ENCODE results near the gene DNAH8. TPM values are rescaled to one million over a fixed set of nuclear protein-coding genes. Genes with fewer than 3 reads are reported as not detected.

Gene DNAH8
- total and polyA plus RNA-seq, 2 donors from 2014 or later, result 0.50 TPM; not detected in 1

- Histone ChIP-seq H3K9me3 (ENCODE audit: control insufficient read depth in 2 of 3, insufficient read depth in 1 of 3, low read length in 3 of 3) (no peaks in the 10 kb centered on the region), H3K36me3 (ENCODE audit: control insufficient read depth in 2 of 3, insufficient read depth in 3 of 3, low read length in 3 of 3) (no peaks in the 10 kb centered on the region)
- intact Hi-C loops (cut with DNase I), result no loop called here
These were observed 103.6 kb downstream of the DNAH8 start for GRCh38 chr6:38818691-38819090.

GRCh38 chr6:38822963-38823362 lies 107.9 kb downstream of the DNAH8 start:
- H3K9me3 ChIP-seq (ENCODE audit: control insufficient read depth in 2 of 3, insufficient read depth in 1 of 3, low read length in 3 of 3), result no peaks in the 10 kb centered on the region
- FAIRE-seq (no peak), DNase-seq (no peak)
- no peaks in the 10 kb centered on the region for H3K27me3 ChIP-seq (ENCODE audit: control insufficient read depth, insufficient read depth, low read length)
- intact Hi-C loops (cut with DNase I), result no loop called here
- no peak overlapping the region for H3K27ac ChIP-seq (ENCODE audit: low read depth in 2 of 2, low read length in 2 of 2)
- no peaks in the 10 kb centered on the region for H3K36me3 ChIP-seq (ENCODE audit: control insufficient read depth in 2 of 3, insufficient read depth in 3 of 3, low read length in 3 of 3)
- no peak overlapping the region for H3K4me3 ChIP-seq (ENCODE audit: low read length in 3 of 3)
- H3K4me1 ChIP-seq (ENCODE audit: control insufficient read depth in 2 of 3, insufficient read depth in 2 of 3, low read depth in 1 of 3, low read length in 3 of 3), result peaks cover 0 to 3% (median 0%) of the 10 kb centered on the region in 3 donors
- H3K9ac ChIP-seq (ENCODE audit: low read length in 3 of 3), result no peak overlapping the region
- TF ChIP-seq CTCF (IDR thresholded peaks at IDR 0.05; ENCODE audit: borderline replicate concordance, extremely low read depth, insufficient read depth), result no peak

More at GRCh38 chr6:38818691-38819090, 103.6 kb downstream of the DNAH8 start:
- Histone ChIP-seq H3K27me3 (ENCODE audit: control insufficient read depth, insufficient read depth, low read length) (no peaks in the 10 kb centered on the region), H3K9ac (ENCODE audit: low read length in 3 of 3) (no peak overlapping the region), H3K4me3 (ENCODE audit: low read length in 3 of 3) (no peak overlapping the region), H3K4me1 (ENCODE audit: control insufficient read depth in 2 of 3, insufficient read depth in 2 of 3, low read depth in 1 of 3, low read length in 3 of 3) (peaks cover 0 to 3% (median 0%) of the 10 kb centered on the region in 3 donors), H3K27ac (ENCODE audit: low read depth in 2 of 2, low read length in 2 of 2) (no peak overlapping the region)
- no peak for TF ChIP-seq CTCF (IDR thresholded peaks at IDR 0.05; ENCODE audit: borderline replicate concordance, extremely low read depth, insufficient read depth)
- FAIRE-seq (no peak), DNase-seq (peak in 2 of 5 donors; percentile 54 to 63)

GRCh38 chr6:38824243-38824894 lies 109.3 kb downstream of the DNAH8 start:
- Histone ChIP-seq H3K4me1 (ENCODE audit: control insufficient read depth in 2 of 3, insufficient read depth in 2 of 3, low read depth in 1 of 3, low read length in 3 of 3) (no peaks in the 10 kb centered on the region), H3K36me3 (ENCODE audit: control insufficient read depth in 2 of 3, insufficient read depth in 3 of 3, low read length in 3 of 3) (no peaks in the 10 kb centered on the region), H3K27ac (ENCODE audit: low read depth in 2 of 2, low read length in 2 of 2) (no peak overlapping the region), H3K27me3 (ENCODE audit: control insufficient read depth, insufficient read depth, low read length) (no peaks in the 10 kb centered on the region), H3K9me3 (ENCODE audit: control insufficient read depth in 2 of 3, insufficient read depth in 1 of 3, low read length in 3 of 3) (no peaks in the 10 kb centered on the region), H3K4me3 (ENCODE audit: low read length in 3 of 3) (no peak overlapping the region), H3K9ac (ENCODE audit: low read length in 3 of 3) (no peak overlapping the region)
- FAIRE-seq (no peak), DNase-seq (no peak)
- TF ChIP-seq CTCF (IDR thresholded peaks at IDR 0.05; ENCODE audit: borderline replicate concordance, extremely low read depth, insufficient read depth), result no peak
- intact Hi-C loops (cut with DNase I), result no loop called here

GRCh38 chr6:38827024-38827423 lies 111.9 kb downstream of the DNAH8 start:
- intact Hi-C loops (cut with DNase I), result no loop called here
- no peaks in the 10 kb centered on the region for H3K36me3 ChIP-seq (ENCODE audit: control insufficient read depth in 2 of 3, insufficient read depth in 3 of 3, low read length in 3 of 3)
- H3K9ac ChIP-seq (ENCODE audit: low read length in 3 of 3), result no peak overlapping the region
- H3K9me3 ChIP-seq (ENCODE audit: control insufficient read depth in 2 of 3, insufficient read depth in 1 of 3, low read length in 3 of 3), result no peaks in the 10 kb centered on the region
- TF ChIP-seq CTCF (IDR thresholded peaks at IDR 0.05; ENCODE audit: borderline replicate concordance, extremely low read depth, insufficient read depth), result no peak
- DNase-seq (no peak), FAIRE-seq (no peak)
- H3K4me3 ChIP-seq (ENCODE audit: low read length in 3 of 3), result no peak overlapping the region
- H3K27ac ChIP-seq (ENCODE audit: low read depth in 2 of 2, low read length in 2 of 2), result no peak overlapping the region
- no peaks in the 10 kb centered on the region for H3K27me3 ChIP-seq (ENCODE audit: control insufficient read depth, insufficient read depth, low read length)
- H3K4me1 ChIP-seq (ENCODE audit: control insufficient read depth in 2 of 3, insufficient read depth in 2 of 3, low read depth in 1 of 3, low read length in 3 of 3), result no peaks in the 10 kb centered on the region

All from kidney (tissue), 14 donors.